Measurements from ENCODE around the gene ARHGAP35.
"Not testable (repeated sequence)": the region's sequence is repeated elsewhere in the genome, so short reads cannot be mapped to it uniquely, and the experiment has no call there.

The ARHGAP35 gene

GRCh38 chr19:46871173-46871572, 10.4 kb downstream of the ARHGAP35 start:
- not testable (repeated sequence) for DNase-seq

- DNase-seq = no peak
Measured at GRCh38 chr19:46872967-46873366, 12.2 kb downstream of the ARHGAP35 start.

- DNase-seq = no peak
Measured at GRCh38 chr19:46875234-46875633, 14.4 kb downstream of the ARHGAP35 start.

- DNase-seq = no peak
Measured at GRCh38 chr19:46875657-46876056, 14.9 kb downstream of the ARHGAP35 start.

GRCh38 chr19:46878613-46879375, 18.0 kb downstream of the ARHGAP35 start:
- peak; percentile 89 for DNase-seq

- no peak for DNase-seq
Measured at GRCh38 chr19:46880431-46880830, 19.6 kb downstream of the ARHGAP35 start.

GRCh38 chr19:46881092-46881491, 20.3 kb downstream of the ARHGAP35 start:
- DNase-seq = no peak

GRCh38 chr19:46882034-46882433, 21.2 kb downstream of the ARHGAP35 start:
- no peak for DNase-seq

GRCh38 chr19:46882751-46883150, 22.0 kb downstream of the ARHGAP35 start:
- DNase-seq = not testable (repeated sequence)

GRCh38 chr19:46885411-46885810, 24.6 kb downstream of the ARHGAP35 start:
- DNase-seq = no peak

GRCh38 chr19:46886546-46887239, 25.9 kb downstream of the ARHGAP35 start:
- DNase-seq = peak; percentile 47

- no peak for DNase-seq
Measured at GRCh38 chr19:46887240-46887782, 26.5 kb downstream of the ARHGAP35 start.

- peak; percentile 85 for DNase-seq
Measured at GRCh38 chr19:46890423-46891170, 29.8 kb downstream of the ARHGAP35 start.

GRCh38 chr19:46892252-46893179, 31.7 kb downstream of the ARHGAP35 start:
- no peak for DNase-seq

- DNase-seq = no peak
Measured at GRCh38 chr19:46896076-46896794, 35.4 kb downstream of the ARHGAP35 start.

GRCh38 chr19:46898731-46899130, 37.9 kb downstream of the ARHGAP35 start:
- peak; percentile 76 for DNase-seq

- DNase-seq = no peak
Measured at GRCh38 chr19:46900341-46900740, 39.5 kb downstream of the ARHGAP35 start.

- DNase-seq = peak; percentile 52
Measured at GRCh38 chr19:46901701-46902401, 41.1 kb downstream of the ARHGAP35 start.

GRCh38 chr19:46902402-46902766, 41.6 kb downstream of the ARHGAP35 start:
- DNase-seq = peak; percentile 45

GRCh38 chr19:46903458-46903857, 42.7 kb downstream of the ARHGAP35 start:
- no peak for DNase-seq

Data from fibroblast of skin of abdomen (primary cell).